Measurements from ENCODE around the gene PIGC.

GRCh38 chr1:172476218-172476811 is 32.4 kb upstream of the PIGC start:
- TF ChIP-seq CTCF (conservative IDR thresholded peaks at IDR 0.05 in 1 of 2, IDR thresholded peaks at IDR 0.05 in 1 of 2; ENCODE audit: extremely low read depth in 1 of 2, insufficient read depth in 1 of 2, low read depth in 1 of 2, low read length in 2 of 2) (peak in 1 of 2 donors; percentile 11), EZH2 (IDR thresholded peaks at IDR 0.05; ENCODE audit: borderline replicate concordance, low read length) (no peak)

All from mammary epithelial cell (primary cell).